ENCODE measurements around the gene SMARCC1. TPM values are rescaled to one million over a fixed set of nuclear protein-coding genes. Genes with fewer than 3 reads are reported as not detected.
A peak's percentile ranks its signal among the peaks of the same experiment; 100 is the strongest.
"Not testable (repeated sequence)": the region's sequence is repeated elsewhere in the genome, so short reads cannot be mapped to it uniquely, and the experiment has no call there.

The SMARCC1 gene
- 10 to 100 TPM; 65.3 to 66.8 TPM for total RNA-seq
- 10 to 100 TPM; 12.5 to 16.4 TPM for polyA plus RNA-seq
- long read RNA-seq, donor 1, partial matches to known transcripts, result 29 of 48 reads
- long read RNA-seq, donor 1, other reads (novel, unspliced or antisense), result 19 of 48 reads
- long read RNA-seq, donor 2, full-length matches to known transcripts, result 3 of 36 reads
- long read RNA-seq, donor 2, partial matches to known transcripts, result 14 of 36 reads
- long read RNA-seq, donor 2, other reads (novel, unspliced or antisense), result 19 of 36 reads

GRCh38 chr3:47781685-47782445 lies at the start of gene SMARCC1:
Gene SMARCC1 (minus strand): TSS chr3:47781893. CDS start chr3:47781797, 96 bp downstream.
- intact Hi-C loops (cut with DNase I), result loop anchor here in 1 of 2 donors (10.0 kb wide), 1 partner anchor 67 kb away; no protein-coding TSS in a partner anchor
- no peaks in the 10 kb centered on the region for H3K27me3 ChIP-seq (ENCODE audit: control insufficient read depth in 1 of 2, insufficient read depth in 2 of 2, low read length in 1 of 2)
- H3K36me3 ChIP-seq (ENCODE audit: control insufficient read depth in 1 of 2, insufficient read depth in 2 of 2, low read length in 1 of 2), result no peaks in the 10 kb centered on the region
- DNase-seq (peak; percentile 99 to 100), ATAC-seq (ENCODE audit: low FRiP score) (peak; percentile 99)
- H3K27ac ChIP-seq (ENCODE audit: low read depth in 1 of 2, low read length in 2 of 2), result peak within 1 kb of the TSS; percentile 85 to 98
- H3K4me1 ChIP-seq (ENCODE audit: control insufficient read depth in 1 of 2, insufficient read depth in 2 of 2, low read length in 2 of 2), result no peaks in the 10 kb centered on the region
- H3K4me3 ChIP-seq (ENCODE audit: low read length in 2 of 2), result peak within 1 kb of the TSS; percentile 83
- no peaks in the 10 kb centered on the region for H3K9me3 ChIP-seq (ENCODE audit: control insufficient read depth, low read length)
- WGBS, 2 donors, result 1% methylated on average over 77 to 79 of the region's 79 CpGs

- not testable (repeated sequence) for H3K4me3 ChIP-seq (ENCODE audit: low read length in 2 of 2); H3K9me3 ChIP-seq (ENCODE audit: control insufficient read depth, low read length); DNase-seq; H3K27ac ChIP-seq (ENCODE audit: low read depth in 1 of 2, low read length in 2 of 2); H3K27me3 ChIP-seq (ENCODE audit: control insufficient read depth in 1 of 2, insufficient read depth in 2 of 2, low read length in 1 of 2); ATAC-seq (ENCODE audit: low FRiP score); H3K4me1 ChIP-seq (ENCODE audit: control insufficient read depth in 1 of 2, insufficient read depth in 2 of 2, low read length in 2 of 2); H3K36me3 ChIP-seq (ENCODE audit: control insufficient read depth in 1 of 2, insufficient read depth in 2 of 2, low read length in 1 of 2)
- WGBS, 2 donors, result 93 to 98% methylated on average over 9 of the region's 9 CpGs
- intact Hi-C loops (cut with DNase I), result loop anchor here (5.0 kb wide), 2 partner anchors 158 to 328 kb away; no protein-coding TSS in a partner anchor
These were observed 47.8 kb upstream of the SMARCC1 start for GRCh38 chr3:47829482-47829881.

- intact Hi-C loops (cut with DNase I), result loop anchor here (5.0 kb wide), 2 partner anchors 162 to 332 kb away; no protein-coding TSS in a partner anchor
- 22 to 24% methylated on average over 7 of the region's 7 CpGs for WGBS, 2 donors
- Histone ChIP-seq H3K9me3 (ENCODE audit: control insufficient read depth, low read length) (no peaks in the 10 kb centered on the region), H3K27me3 (ENCODE audit: control insufficient read depth in 1 of 2, insufficient read depth in 2 of 2, low read length in 1 of 2) (no peaks in the 10 kb centered on the region), H3K4me1 (ENCODE audit: control insufficient read depth in 1 of 2, insufficient read depth in 2 of 2, low read length in 2 of 2) (no peaks in the 10 kb centered on the region), H3K4me3 (ENCODE audit: low read length in 2 of 2) (peak overlapping the region; percentile 41 to 84), H3K36me3 (ENCODE audit: control insufficient read depth in 1 of 2, insufficient read depth in 2 of 2, low read length in 1 of 2) (peaks cover 2% of the 10 kb centered on the region in 2 donors), H3K27ac (ENCODE audit: low read depth in 1 of 2, low read length in 2 of 2) (no peak overlapping the region)
- no peak for DNase-seq
- peak; percentile 3 for ATAC-seq (ENCODE audit: low FRiP score)
These were observed 43.9 kb upstream of the SMARCC1 start for GRCh38 chr3:47825590-47825989.

GRCh38 chr3:47824541-47825473 lies 43.1 kb upstream of the SMARCC1 start:
- Histone ChIP-seq H3K4me1 (ENCODE audit: control insufficient read depth in 1 of 2, insufficient read depth in 2 of 2, low read length in 2 of 2) (no peaks in the 10 kb centered on the region), H3K27ac (ENCODE audit: low read depth in 1 of 2, low read length in 2 of 2) (no peak overlapping the region), H3K4me3 (ENCODE audit: low read length in 2 of 2) (peak overlapping the region; percentile 41 to 84), H3K36me3 (ENCODE audit: control insufficient read depth in 1 of 2, insufficient read depth in 2 of 2, low read length in 1 of 2) (peaks cover 2% of the 10 kb centered on the region in 2 donors), H3K27me3 (ENCODE audit: control insufficient read depth in 1 of 2, insufficient read depth in 2 of 2, low read length in 1 of 2) (no peaks in the 10 kb centered on the region), H3K9me3 (ENCODE audit: control insufficient read depth, low read length) (no peaks in the 10 kb centered on the region)
- 2 to 3% methylated on average over 73 to 77 of the region's 77 CpGs for WGBS, 2 donors
- ATAC-seq (ENCODE audit: low FRiP score) (peak; percentile 97), DNase-seq (peak; percentile 84 to 92)
- intact Hi-C loops (cut with DNase I), result loop anchor here (5.0 kb wide), 2 partner anchors 162 to 332 kb away; no protein-coding TSS in a partner anchor

- intact Hi-C loops (cut with DNase I), result no loop called here
- DNase-seq, result no peak
- Histone ChIP-seq H3K4me1 (ENCODE audit: control insufficient read depth in 1 of 2, insufficient read depth in 2 of 2, low read length in 2 of 2) (no peaks in the 10 kb centered on the region), H3K4me3 (ENCODE audit: low read length in 2 of 2) (no peak overlapping the region), H3K36me3 (ENCODE audit: control insufficient read depth in 1 of 2, insufficient read depth in 2 of 2, low read length in 1 of 2) (peaks cover 4% of the 10 kb centered on the region in 2 donors), H3K27me3 (ENCODE audit: control insufficient read depth in 1 of 2, insufficient read depth in 2 of 2, low read length in 1 of 2) (no peaks in the 10 kb centered on the region), H3K27ac (ENCODE audit: low read depth in 1 of 2, low read length in 2 of 2) (no peak overlapping the region), H3K9me3 (ENCODE audit: control insufficient read depth, low read length) (no peaks in the 10 kb centered on the region)
- ATAC-seq (ENCODE audit: low FRiP score), result no peak
- WGBS, 2 donors, result 90 to 93% methylated on average over 7 of the region's 7 CpGs
These were observed 35.9 kb upstream of the SMARCC1 start for GRCh38 chr3:47817609-47818008.

- Histone ChIP-seq H3K27me3 (ENCODE audit: control insufficient read depth in 1 of 2, insufficient read depth in 2 of 2, low read length in 1 of 2) (no peaks in the 10 kb centered on the region), H3K4me1 (ENCODE audit: control insufficient read depth in 1 of 2, insufficient read depth in 2 of 2, low read length in 2 of 2) (no peaks in the 10 kb centered on the region), H3K9me3 (ENCODE audit: control insufficient read depth, low read length) (no peaks in the 10 kb centered on the region), H3K36me3 (ENCODE audit: control insufficient read depth in 1 of 2, insufficient read depth in 2 of 2, low read length in 1 of 2) (peaks cover 3 to 4% of the 10 kb centered on the region in 2 donors), H3K27ac (ENCODE audit: low read depth in 1 of 2, low read length in 2 of 2) (no peak overlapping the region), H3K4me3 (ENCODE audit: low read length in 2 of 2) (no peak overlapping the region)
- no peak for DNase-seq
- no peak for ATAC-seq (ENCODE audit: low FRiP score)
- intact Hi-C loops (cut with DNase I), result no loop called here
- WGBS, 2 donors, result 53 to 54% methylated on average over 8 of the region's 8 CpGs
These were observed 32.0 kb upstream of the SMARCC1 start for GRCh38 chr3:47813551-47814177.

GRCh38 chr3:47804577-47804976 lies 22.9 kb upstream of the SMARCC1 start:
- Histone ChIP-seq H3K4me3 (ENCODE audit: low read length in 2 of 2) (no peak overlapping the region), H3K27me3 (ENCODE audit: control insufficient read depth in 1 of 2, insufficient read depth in 2 of 2, low read length in 1 of 2) (no peaks in the 10 kb centered on the region), H3K9me3 (ENCODE audit: control insufficient read depth, low read length) (no peaks in the 10 kb centered on the region), H3K27ac (ENCODE audit: low read depth in 1 of 2, low read length in 2 of 2) (no peak overlapping the region), H3K36me3 (ENCODE audit: control insufficient read depth in 1 of 2, insufficient read depth in 2 of 2, low read length in 1 of 2) (peaks cover 2% of the 10 kb centered on the region in 2 donors), H3K4me1 (ENCODE audit: control insufficient read depth in 1 of 2, insufficient read depth in 2 of 2, low read length in 2 of 2) (peaks cover 0 to 2% of the 10 kb centered on the region in 2 donors)
- DNase-seq (no peak), ATAC-seq (ENCODE audit: low FRiP score) (no peak)
- WGBS, 2 donors, result 81 to 85% methylated on average over 1 of the region's 1 CpG
- intact Hi-C loops (cut with DNase I), result loop anchor here in 1 of 2 donors (5.0 kb wide), 1 partner anchor 192 kb away; no protein-coding TSS in a partner anchor

Data from aorta (tissue), 5 donors.